Raji (cell line): ENCODE results near the gene FMN1.

Experiments
- POLR2A ChIP-seq: IDR thresholded peaks from 2 replicates; pipeline ENCODE4 v1.6.1; 2011; ENCODE audit warnings: low read depth, low read length, control low read depth; ENCODE audit not compliant: insufficient read depth

FMN1 gene

DNA sequence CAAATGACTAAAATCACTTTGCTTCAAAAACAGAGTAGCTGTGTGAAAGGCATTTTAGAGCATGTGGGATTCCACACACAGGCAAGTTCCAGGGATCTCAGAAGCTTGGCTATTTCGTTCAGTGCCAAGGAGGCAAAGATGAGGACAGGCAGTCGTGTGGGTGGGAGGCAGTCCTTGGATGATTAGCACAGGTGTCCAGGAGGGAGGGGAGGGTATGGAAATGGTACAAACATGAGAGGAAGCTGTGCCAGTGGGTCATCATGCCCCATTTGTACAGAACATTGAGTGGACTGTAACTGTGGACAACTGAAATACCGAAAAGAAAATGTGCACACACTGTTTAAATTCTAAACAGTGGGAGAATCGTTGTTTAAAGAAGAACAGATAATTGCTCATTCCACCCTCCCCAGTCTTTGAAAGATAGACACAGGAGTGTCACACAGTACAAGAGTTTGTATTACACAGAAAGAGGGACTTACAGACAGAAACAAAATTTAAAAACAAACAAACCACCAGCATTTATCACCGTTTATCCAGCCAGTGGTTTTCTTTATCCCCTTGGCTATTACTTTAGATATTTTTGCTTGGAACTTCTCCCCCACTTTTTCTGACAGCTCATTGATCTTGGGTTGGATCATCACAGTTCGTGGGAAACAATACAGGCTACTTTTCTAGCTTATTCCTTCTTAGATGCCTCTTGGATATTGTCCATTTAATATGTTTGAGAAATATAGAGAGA is 353.8 kb downstream of the FMN1 start:
- no peak for TF ChIP-seq POLR2A

DNA sequence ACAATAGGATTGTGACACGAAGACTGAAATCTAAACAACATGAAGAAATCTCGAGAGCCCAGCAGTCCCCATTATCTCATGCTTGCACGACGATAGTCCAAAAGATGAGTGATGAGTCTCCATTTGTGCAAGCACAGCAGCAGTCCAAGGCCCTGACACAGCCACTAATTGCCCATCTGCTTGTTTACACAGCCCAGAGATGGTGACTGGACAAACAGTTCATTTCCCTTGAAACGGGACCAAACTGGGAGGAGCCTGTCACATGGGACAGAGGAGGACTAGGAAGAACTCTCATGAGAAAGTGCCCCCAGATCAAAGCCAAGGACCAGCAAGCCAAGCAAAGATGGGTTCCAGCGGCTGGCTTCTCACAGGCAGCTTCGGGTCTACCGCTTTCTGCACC is 355.7 kb downstream of the FMN1 start:
- no peak for TF ChIP-seq POLR2A

- no peak for TF ChIP-seq POLR2A
These were observed 356.2 kb downstream of the FMN1 start for GRCh38 chr15:32838338-32838737.

GRCh38 chr15:32837935-32838334 is 356.6 kb downstream of the FMN1 start:
- TF ChIP-seq POLR2A: no peak

DNA sequence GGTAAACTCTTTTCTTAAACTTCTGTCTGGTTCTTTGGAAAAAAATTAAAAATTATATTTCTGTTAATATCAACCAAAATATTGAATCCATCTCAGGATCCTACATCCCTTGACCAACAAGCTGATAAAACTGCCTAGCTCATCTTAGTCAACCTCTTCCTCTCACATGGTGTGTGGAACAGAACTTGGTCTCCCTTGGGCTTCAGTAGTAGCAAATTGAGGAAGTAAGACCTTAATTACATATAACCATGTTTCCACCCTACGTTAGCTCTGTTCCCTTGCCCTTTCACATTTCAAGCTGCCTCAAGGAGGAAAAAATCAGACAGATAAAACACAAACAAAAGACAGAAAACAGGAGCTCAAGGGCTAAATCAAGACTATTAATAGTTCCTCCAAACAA is 360.4 kb downstream of the FMN1 start:
- TF ChIP-seq POLR2A: no peak

- TF ChIP-seq POLR2A: no peak
These were observed 361.1 kb downstream of the FMN1 start for GRCh38 chr15:32833379-32833821.

DNA sequence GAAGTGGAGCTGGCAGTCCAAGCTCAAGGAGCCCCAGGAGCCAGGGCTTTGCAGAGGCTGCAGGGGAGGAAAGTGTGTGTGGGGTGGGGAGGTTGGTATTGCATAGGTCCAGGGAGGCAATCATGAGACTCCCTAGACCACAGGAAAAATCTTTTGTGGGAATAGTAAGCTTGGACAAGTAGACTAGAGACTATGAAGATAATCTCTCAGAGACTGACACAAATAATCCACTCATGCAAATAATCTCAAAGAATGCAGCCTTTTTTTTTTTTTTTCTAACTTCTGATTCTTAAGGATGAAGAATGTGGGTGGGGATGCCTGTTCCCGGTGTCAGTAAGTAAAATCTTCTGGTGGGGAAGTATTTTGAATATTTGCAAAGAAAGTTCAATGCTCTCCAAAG is 363.0 kb downstream of the FMN1 start:
- TF ChIP-seq POLR2A: no peak

DNA sequence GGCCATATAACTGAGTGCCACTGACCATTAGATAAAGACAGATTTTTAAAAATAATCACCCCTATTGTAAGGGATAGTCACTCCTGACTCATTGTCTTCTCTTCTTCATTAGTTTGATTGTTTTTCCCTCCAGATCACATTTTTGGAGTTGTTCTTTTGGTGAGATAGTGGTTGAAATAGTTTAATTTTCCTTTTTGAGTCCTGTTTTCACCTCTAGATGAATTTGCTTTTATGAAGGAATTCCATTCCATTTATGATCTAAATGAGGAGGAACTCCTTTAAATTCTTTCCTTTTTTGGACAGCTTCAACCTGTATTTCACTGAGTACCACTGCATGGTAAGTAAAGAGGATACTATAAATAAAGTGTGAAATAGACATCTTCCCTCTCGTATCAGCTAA is 364.3 kb downstream of the FMN1 start:
- TF ChIP-seq POLR2A: no peak

- TF ChIP-seq POLR2A: no peak
These were observed 365.1 kb downstream of the FMN1 start for GRCh38 chr15:32829436-32829835.

- TF ChIP-seq POLR2A: no peak
These were observed 365.9 kb downstream of the FMN1 start for GRCh38 chr15:32828507-32829186.

DNA sequence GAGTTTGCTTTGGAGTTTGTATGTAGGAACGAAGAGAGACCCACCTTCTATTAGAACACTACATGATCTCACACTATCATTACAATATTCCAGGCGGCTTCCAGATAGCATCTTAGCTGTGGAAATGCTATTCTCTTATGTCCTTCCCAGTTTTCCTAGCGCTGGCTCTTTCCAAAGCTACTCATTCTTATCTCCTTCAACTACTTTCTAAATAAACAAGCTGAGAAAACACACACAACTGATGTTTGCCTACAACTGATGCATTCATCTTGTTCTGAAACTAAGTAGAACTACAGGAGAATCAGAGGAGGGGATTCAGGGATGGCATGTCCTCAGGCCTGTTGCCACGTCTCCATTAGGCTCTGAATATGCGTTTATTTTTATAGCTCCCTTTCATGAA is 367.8 kb downstream of the FMN1 start:
- no peak for TF ChIP-seq POLR2A

DNA sequence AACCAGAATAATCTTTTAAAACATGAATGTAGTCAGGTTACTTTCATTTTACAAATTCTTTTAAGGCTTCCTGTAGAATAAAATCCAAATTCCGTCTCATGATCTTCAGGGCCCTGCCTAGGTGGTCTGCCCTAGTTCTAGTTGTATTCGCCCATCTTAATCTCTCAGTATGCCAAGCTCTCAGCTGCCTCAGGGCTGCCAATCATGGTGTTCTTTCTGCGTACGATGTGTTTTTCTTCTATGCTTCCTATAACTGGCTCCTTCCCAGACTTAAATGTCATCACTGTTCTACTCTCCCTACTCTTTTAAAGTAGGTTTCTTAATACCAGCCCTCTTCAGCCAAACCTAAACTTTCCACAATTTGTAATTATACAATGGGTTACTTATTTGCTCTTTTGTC is 369.3 kb downstream of the FMN1 start:
- no peak for TF ChIP-seq POLR2A

DNA sequence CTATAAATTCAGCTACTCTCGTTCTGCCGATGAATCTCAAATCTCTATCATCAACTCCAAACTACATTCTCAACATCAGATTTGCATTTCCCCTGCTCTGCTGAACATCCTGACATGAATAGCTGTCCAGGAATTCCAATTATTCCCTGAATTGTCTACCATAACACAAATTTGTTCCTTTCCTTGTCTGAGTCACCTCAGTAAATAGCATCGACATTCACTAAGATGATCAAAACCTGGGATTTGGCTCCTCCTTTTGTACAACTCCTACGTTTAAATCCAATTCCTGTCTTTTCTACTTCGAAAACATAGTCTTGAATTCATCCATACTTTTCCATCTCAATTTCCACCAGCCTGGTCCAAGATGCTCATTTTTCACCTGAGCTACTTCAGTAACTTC is 369.7 kb downstream of the FMN1 start:
- TF ChIP-seq POLR2A: no peak

- TF ChIP-seq POLR2A: no peak
These were observed 370.8 kb downstream of the FMN1 start for GRCh38 chr15:32823750-32824149.

GRCh38 chr15:32822739-32823138 is 371.8 kb downstream of the FMN1 start:
- no peak for TF ChIP-seq POLR2A

DNA sequence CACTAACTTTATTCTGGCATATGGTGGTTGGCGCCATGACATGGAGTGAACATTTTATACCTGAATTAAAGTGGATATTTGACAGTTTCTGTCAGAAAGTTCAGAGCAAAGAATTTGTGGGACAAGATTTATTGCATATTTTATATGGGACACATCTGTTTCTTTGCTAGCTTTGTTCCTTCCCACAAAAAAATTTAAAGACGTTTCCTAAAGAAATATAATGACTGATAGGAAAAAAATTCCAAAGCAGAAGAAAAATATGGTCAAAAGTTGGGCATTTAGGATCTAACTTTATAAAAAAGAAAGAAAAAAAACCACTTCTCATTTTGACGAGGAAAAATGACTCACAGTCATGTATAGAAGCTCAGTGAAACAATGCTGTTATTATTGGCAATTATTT is 375.1 kb downstream of the FMN1 start:
- no peak for TF ChIP-seq POLR2A
